Vagina (tissue), 2 donors: ENCODE data around the gene FOXN3. TPM values are rescaled to one million over a fixed set of nuclear protein-coding genes. Genes with fewer than 3 reads are reported as not detected.

ENCODE experiments used
- DNase-seq, 2 donors: peaks; one replicate each; pipeline ENCODE4 v3.0.0-alpha.2; 2017; ENCODE audit errors: extremely low spot score in 2 of 2
- H3K27ac ChIP-seq: fragments of 200-600 bp; sonication (generic); one replicate; pipeline ENCODE4 v1.5.1; 2019
- H3K27me3 ChIP-seq: fragments of 200-600 bp; sonication (generic); one replicate; pipeline ENCODE4 v1.5.1; 2019
- H3K36me3 ChIP-seq, 2 donors: fragments of 200-600 bp; sonication (generic); one replicate each; pipeline ENCODE4 v1.5.1; 2017 to 2019
- H3K4me1 ChIP-seq: fragments of 200-600 bp; sonication (generic); one replicate; pipeline ENCODE4 v1.5.1; 2019
- H3K4me3 ChIP-seq, 2 donors: fragments of 200-600 bp; sonication (generic); 1 replicate in 1 of 2; 2 replicates in 1 of 2; pipeline ENCODE4 v1.5.1; 2016 to 2019
- H3K9me3 ChIP-seq: fragments of 200-600 bp; sonication (generic); one replicate; pipeline ENCODE4 v1.5.1; 2019
- CTCF ChIP-seq, 3 experiments: fragments of 450-650 bp in 2 of 3; fragments of 200-600 bp in 1 of 3; sonication (generic) in 1 of 3; IDR thresholded peaks; one replicate each; pipeline ENCODE4 v1.5.1; 2017 to 2019; ENCODE audit warnings: antibody characterized with exemption in 3 of 3, mild to moderate bottlenecking in 2 of 3, moderate library complexity in 2 of 3
- POLR2A ChIP-seq, 2 donors: fragments of 450-650 bp; IDR thresholded peaks; one replicate each; pipeline ENCODE4 v1.6.1; 2017; ENCODE audit warnings: antibody characterized with exemption in 2 of 2, mild to moderate bottlenecking in 2 of 2, moderate library complexity in 2 of 2
- POLR2AphosphoS5 ChIP-seq, 2 donors: sonication (generic); formaldehyde crosslinking; IDR thresholded peaks; one replicate each; pipeline ENCODE4 v1.9.0; 2017; ENCODE audit warnings: antibody characterized with exemption in 2 of 2, mild to moderate bottlenecking in 2 of 2, low read depth in 1 of 2; ENCODE audit not compliant: insufficient read depth in 1 of 2
- intact Hi-C: fragments of 100-400 bp; cut with DNase I; formaldehyde crosslinking; loops from one replicate; pipeline ENCODE4 v1.15.1; 2023
- total RNA-seq: library from RNA; depleted of rRNA; stranded (reverse); fragments of >200 nt; gene quantifications from one replicate; pipeline ENCODE4 v1.2.3, GENCODE V29; 2016

The FOXN3 gene
- total RNA-seq, 1 donor from 2014 or later, result 111 TPM

DNA sequence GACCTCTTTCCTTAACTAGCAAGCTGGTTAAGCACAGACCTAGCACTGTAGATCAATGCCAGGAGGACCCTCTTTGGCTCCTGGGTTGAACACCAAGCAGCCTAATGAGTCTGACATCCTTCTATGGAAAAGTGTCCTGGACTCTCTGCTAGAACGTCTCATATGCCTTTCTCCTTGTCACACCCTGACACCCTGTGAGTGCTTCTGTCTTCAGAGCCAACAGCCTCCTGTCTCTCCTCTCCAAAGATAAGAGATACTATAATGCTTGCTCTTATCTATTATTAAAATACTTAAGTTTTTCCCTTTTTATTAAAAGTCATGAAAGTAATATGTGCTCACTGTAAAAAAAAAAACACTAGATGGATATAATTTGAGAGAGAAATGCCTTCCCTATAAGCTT, 222.7 kb downstream of the FOXN3 start:
- Histone ChIP-seq H3K9me3 (no peaks in the 10 kb centered on the region), H3K4me3 (no peak overlapping the region), H3K4me1 (no peaks in the 10 kb centered on the region), H3K27me3 (no peaks in the 10 kb centered on the region), H3K27ac (no peak overlapping the region), H3K36me3 (peaks cover 0 to 7% of the 10 kb centered on the region in 2 donors)
- intact Hi-C loops, result no loop called here
- no peak for DNase-seq
- TF ChIP-seq CTCF (IDR thresholded peaks at IDR 0.05) (no peak), POLR2AphosphoS5 (IDR thresholded peaks at IDR 0.05; ENCODE audit: insufficient read depth in 1 of 2, low read depth in 1 of 2) (no peak), POLR2A (IDR thresholded peaks at IDR 0.05) (no peak)

- no peak for TF ChIP-seq CTCF (IDR thresholded peaks at IDR 0.05)
- TF ChIP-seq POLR2AphosphoS5 (IDR thresholded peaks at IDR 0.05; ENCODE audit: insufficient read depth in 1 of 2, low read depth in 1 of 2), result no peak
- no peak for TF ChIP-seq POLR2A (IDR thresholded peaks at IDR 0.05)
- Histone ChIP-seq H3K27ac (no peak overlapping the region), H3K9me3 (no peaks in the 10 kb centered on the region), H3K27me3 (no peaks in the 10 kb centered on the region), H3K4me3 (no peak overlapping the region), H3K36me3 (peaks cover 0 to 7% of the 10 kb centered on the region in 2 donors), H3K4me1 (peaks cover 17% of the 10 kb centered on the region)
- intact Hi-C loops, result no loop called here
- no peak for DNase-seq
These were observed 226.1 kb downstream of the FOXN3 start for GRCh38 chr14:89190765-89191513.

DNA sequence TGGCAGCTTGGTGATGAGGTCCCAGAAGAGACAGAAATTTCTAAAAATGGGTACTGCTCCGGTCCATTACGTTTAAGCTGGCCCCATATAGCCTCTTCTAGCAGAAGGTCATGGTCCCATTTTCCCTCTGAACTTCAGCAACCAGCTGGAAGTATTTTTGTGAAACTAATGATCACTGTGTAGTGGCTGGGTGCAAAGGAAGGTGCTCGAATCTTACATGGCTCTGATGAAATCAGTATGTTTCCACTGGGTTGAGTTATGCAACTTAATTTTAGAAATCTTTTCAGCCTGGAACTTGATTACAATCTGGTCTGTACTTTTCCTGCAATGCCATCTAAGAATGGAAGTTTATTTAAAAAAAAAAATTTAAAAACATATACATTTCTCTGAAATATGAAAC, 228.5 kb downstream of the FOXN3 start:
- intact Hi-C loops, result loop anchor here (10.0 kb wide), 1 partner anchor 226 kb away; the partner anchor contains the start of gene FOXN3
- Histone ChIP-seq H3K4me3 (no peak overlapping the region), H3K27ac (no peak overlapping the region), H3K36me3 (peaks cover 0 to 7% of the 10 kb centered on the region in 2 donors), H3K27me3 (no peaks in the 10 kb centered on the region), H3K9me3 (no peaks in the 10 kb centered on the region), H3K4me1 (peaks cover 34% of the 10 kb centered on the region)
- TF ChIP-seq POLR2AphosphoS5 (IDR thresholded peaks at IDR 0.05; ENCODE audit: insufficient read depth in 1 of 2, low read depth in 1 of 2) (no peak), POLR2A (IDR thresholded peaks at IDR 0.05) (no peak), CTCF (IDR thresholded peaks at IDR 0.05) (no peak)
- DNase-seq, result no peak

- TF ChIP-seq CTCF (IDR thresholded peaks at IDR 0.05) (no peak), POLR2AphosphoS5 (IDR thresholded peaks at IDR 0.05; ENCODE audit: insufficient read depth in 1 of 2, low read depth in 1 of 2) (no peak), POLR2A (IDR thresholded peaks at IDR 0.05) (no peak)
- Histone ChIP-seq H3K4me3 (no peak overlapping the region), H3K27me3 (no peaks in the 10 kb centered on the region), H3K9me3 (no peaks in the 10 kb centered on the region), H3K36me3 (peaks cover 0 to 7% of the 10 kb centered on the region in 2 donors), H3K27ac (peak overlapping the region; percentile 34), H3K4me1 (peaks cover 34% of the 10 kb centered on the region)
- no peak for DNase-seq
- intact Hi-C loops, result loop anchor here (10.0 kb wide), 1 partner anchor 227 kb away; the partner anchor contains the start of gene FOXN3
These were observed 229.5 kb downstream of the FOXN3 start for GRCh38 chr14:89187501-89187900.

GRCh38 chr14:89186856-89187376, 230.1 kb downstream of the FOXN3 start:
- peak overlapping the region; percentile 34 for H3K27ac ChIP-seq
- H3K27me3 ChIP-seq, result no peaks in the 10 kb centered on the region
- peaks cover 34% of the 10 kb centered on the region for H3K4me1 ChIP-seq
- peaks cover 0 to 7% of the 10 kb centered on the region in 2 donors for H3K36me3 ChIP-seq
- no peak overlapping the region for H3K4me3 ChIP-seq
- H3K9me3 ChIP-seq, result no peaks in the 10 kb centered on the region
- intact Hi-C loops, result loop anchor here (10.0 kb wide), 1 partner anchor 228 kb away; the partner anchor contains the start of gene FOXN3
- no peak for DNase-seq
- no peak for TF ChIP-seq POLR2AphosphoS5 (IDR thresholded peaks at IDR 0.05; ENCODE audit: insufficient read depth in 1 of 2, low read depth in 1 of 2)
- no peak for TF ChIP-seq POLR2A (IDR thresholded peaks at IDR 0.05)
- TF ChIP-seq CTCF (IDR thresholded peaks at IDR 0.05), result no peak
